Trophoblast cell (in vitro differentiated cells and primary cell): ENCODE data around the gene GTF2E1.

Source experiments
- DNase-seq, 2 donors: peaks; one replicate each; pipeline ENCODE4 v3.0.0-alpha.2; 2016
- H2AFZ ChIP-seq: 2 replicates; pipeline ENCODE4 v1.6.1; 2013; ENCODE audit warnings: low read length, moderate library complexity, mild to moderate bottlenecking; ENCODE audit not compliant: insufficient read depth, poor library complexity
- H2AK5ac ChIP-seq: 2 replicates; pipeline ENCODE4 v1.6.1; 2013; ENCODE audit warnings: mild to moderate bottlenecking, low read length
- H2BK120ac ChIP-seq: 2 replicates; pipeline ENCODE4 v1.6.1; 2013; ENCODE audit warnings: low read length, mild to moderate bottlenecking, moderate library complexity; ENCODE audit not compliant: insufficient read depth, poor library complexity
- H2BK12ac ChIP-seq: 2 replicates; pipeline ENCODE4 v1.6.1; 2013; ENCODE audit warnings: mild to moderate bottlenecking, low read length, moderate library complexity
- H2BK5ac ChIP-seq: 2 replicates; pipeline ENCODE4 v1.6.1; 2013; ENCODE audit warnings: low read length, low read depth, moderate library complexity, mild to moderate bottlenecking; ENCODE audit not compliant: poor library complexity
- H3K14ac ChIP-seq: 2 replicates; pipeline ENCODE4 v1.6.1; 2013; ENCODE audit warnings: mild to moderate bottlenecking, low read length
- H3K18ac ChIP-seq: 2 replicates; pipeline ENCODE4 v1.6.1; 2013; ENCODE audit warnings: mild to moderate bottlenecking, low read length
- H3K23ac ChIP-seq: 2 replicates; pipeline ENCODE4 v1.6.1; 2013; ENCODE audit warnings: low read length
- H3K27ac ChIP-seq: 2 replicates; pipeline ENCODE4 v1.5.1; 2013; ENCODE audit warnings: low read depth, mild to moderate bottlenecking, inconsistent platforms, low read length, moderate library complexity
- H3K27me3 ChIP-seq: 2 replicates; pipeline ENCODE4 v1.6.1; 2013; ENCODE audit warnings: inconsistent platforms, mild to moderate bottlenecking, low read length, moderate library complexity; ENCODE audit not compliant: insufficient read depth
- H3K36me3 ChIP-seq, 2 experiments: 1 replicate in 1 of 2; 2 replicates in 1 of 2; pipeline ENCODE4 v1.6.1; 2013; ENCODE audit warnings: low read length in 2 of 2, mild to moderate bottlenecking in 2 of 2, moderate library complexity in 1 of 2; ENCODE audit not compliant: insufficient read depth in 2 of 2, control insufficient read depth in 1 of 2
- H3K4ac ChIP-seq: 2 replicates; pipeline ENCODE4 v1.6.1; 2013; ENCODE audit warnings: low read depth, mild to moderate bottlenecking, low read length, moderate library complexity
- H3K4me1 ChIP-seq, 2 experiments: 1 replicate in 1 of 2; 2 replicates in 1 of 2; pipeline ENCODE4 v1.6.1; 2013; ENCODE audit warnings: low read length in 2 of 2, mild to moderate bottlenecking in 2 of 2, moderate library complexity in 1 of 2; ENCODE audit not compliant: insufficient read depth in 2 of 2, control insufficient read depth in 1 of 2
- H3K4me2 ChIP-seq: 2 replicates; pipeline ENCODE4 v1.6.1; 2013; ENCODE audit warnings: inconsistent platforms, mild to moderate bottlenecking, low read length, moderate library complexity
- H3K4me3 ChIP-seq: 2 replicates; pipeline ENCODE4 v1.5.1; 2013; ENCODE audit warnings: mild to moderate bottlenecking, low read depth, low read length, inconsistent platforms
- H3K79me1 ChIP-seq: one replicate; pipeline ENCODE4 v1.6.1; 2013; ENCODE audit warnings: low read length
- H3K79me2 ChIP-seq: 2 replicates; pipeline ENCODE4 v1.6.1; 2013; ENCODE audit warnings: low read length, mild to moderate bottlenecking; ENCODE audit not compliant: control insufficient read depth, insufficient read depth, poor library complexity
- H3K9ac ChIP-seq: 2 replicates; pipeline ENCODE4 v1.6.1; 2013; ENCODE audit warnings: mild to moderate bottlenecking, low read length
- H3K9me3 ChIP-seq: 2 replicates; pipeline ENCODE4 v1.6.1; 2013; ENCODE audit warnings: low read depth, mild to moderate bottlenecking, control low read depth, inconsistent platforms, low read length; ENCODE audit not compliant: insufficient read depth
- H4K12ac ChIP-seq: 2 replicates; pipeline ENCODE4 v1.6.1; 2013; ENCODE audit warnings: low read depth, mild to moderate bottlenecking, low read length, moderate library complexity
- H4K8ac ChIP-seq: 2 replicates; pipeline ENCODE4 v1.6.1; 2013; ENCODE audit warnings: low read depth, mild to moderate bottlenecking, low read length, moderate library complexity
- H4K91ac ChIP-seq: one replicate; pipeline ENCODE4 v1.6.1; 2013; ENCODE audit warnings: low read depth, mild to moderate bottlenecking, low read length, moderate library complexity
- whole genome bisulfite sequencing: extraction: QIAGEN DNeasy Blood & Tissue Kit; methylation state at CpG from one replicate; pipeline ENCODE4 v1.1.7; 2013; ENCODE audit warnings: missing lambda C conversion rate; ENCODE audit not compliant: insufficient read length, insufficient coverage; ENCODE audit errors: extremely low coverage; 5-methylcytosine and 5-hydroxymethylcytosine counted together

GTF2E1 gene

DNA sequence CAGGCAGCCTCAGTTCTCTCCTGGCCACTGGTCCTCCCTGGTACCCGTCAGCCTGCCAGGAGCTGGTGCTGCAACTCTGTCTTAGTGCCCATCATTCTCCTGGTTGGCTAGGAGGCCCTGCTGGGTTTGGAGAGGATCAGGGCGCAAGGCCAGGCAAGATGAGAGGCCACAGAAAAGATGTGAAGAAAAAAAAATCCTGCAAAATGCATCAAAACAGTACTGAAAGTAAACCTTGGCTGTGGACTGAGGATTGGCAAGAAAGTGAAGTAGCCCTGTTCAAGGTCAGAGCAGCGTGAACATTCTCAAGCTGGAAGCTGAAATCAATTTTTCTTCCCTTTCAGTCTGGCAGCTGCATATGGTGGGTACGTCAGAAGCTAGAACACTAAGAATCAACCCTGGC is 74.2 kb downstream of the GTF2E1 start:
- Histone ChIP-seq H4K91ac (no peak overlapping the region), H3K27me3 (no peaks in the 10 kb centered on the region), H2BK5ac (no peak overlapping the region), H3K9me3 (no peaks in the 10 kb centered on the region), H3K27ac (no peak overlapping the region), H3K79me2 (no peaks in the 10 kb centered on the region), H3K23ac (no peak overlapping the region), H3K18ac (no peak overlapping the region), H3K4ac (no peak overlapping the region), H2AFZ (no peak overlapping the region), H3K14ac (no peak overlapping the region), H3K36me3 (no peaks in the 10 kb centered on the region), H3K79me1 (no peaks in the 10 kb centered on the region), H4K8ac (no peak overlapping the region), H3K4me3 (no peak overlapping the region), H2BK12ac (no peak overlapping the region), H4K12ac (no peak overlapping the region), H2BK120ac (no peak overlapping the region), H3K4me2 (no peak overlapping the region), H3K4me1 (no peaks in the 10 kb centered on the region), H2AK5ac (no peak overlapping the region), H3K9ac (no peak overlapping the region)
- no peak for DNase-seq
- no CpG with 5 or more reads among the region's 4 CpGs for WGBS

DNA sequence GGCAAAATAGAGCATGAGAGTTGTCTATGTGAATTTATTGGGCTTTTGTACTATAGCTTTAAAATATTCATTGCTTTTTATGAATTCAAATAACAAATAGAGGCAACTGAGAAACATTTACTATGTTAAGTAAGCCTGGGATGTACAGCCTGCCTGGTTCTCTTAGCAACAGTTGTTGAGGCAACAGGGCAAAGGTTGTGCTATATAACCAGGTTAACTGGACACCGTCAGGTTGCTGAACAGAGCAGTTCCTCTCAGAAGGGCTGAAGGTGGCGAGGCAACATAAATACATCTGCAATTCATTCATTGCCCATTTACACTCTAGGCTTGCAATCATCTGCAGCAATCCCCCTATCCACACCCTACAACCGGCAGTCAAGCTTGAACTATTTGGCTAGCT is 78.2 kb downstream of the GTF2E1 start:
- H4K8ac ChIP-seq, result no peak overlapping the region
- H3K79me1 ChIP-seq, result no peaks in the 10 kb centered on the region
- H2BK5ac ChIP-seq, result no peak overlapping the region
- no peaks in the 10 kb centered on the region for H3K36me3 ChIP-seq
- WGBS, result no CpG with 5 or more reads among the region's 3 CpGs
- no peaks in the 10 kb centered on the region for H3K27me3 ChIP-seq
- no peak overlapping the region for H2AK5ac ChIP-seq
- no peak overlapping the region for H3K4me2 ChIP-seq
- no peak overlapping the region for H2BK120ac ChIP-seq
- H3K9me3 ChIP-seq, result no peaks in the 10 kb centered on the region
- no peaks in the 10 kb centered on the region for H3K4me1 ChIP-seq
- no peak for DNase-seq
- no peak overlapping the region for H3K27ac ChIP-seq
- H4K12ac ChIP-seq, result no peak overlapping the region
- no peak overlapping the region for H3K4ac ChIP-seq
- H3K9ac ChIP-seq, result no peak overlapping the region
- H3K79me2 ChIP-seq, result no peaks in the 10 kb centered on the region
- H3K18ac ChIP-seq, result no peak overlapping the region
- no peak overlapping the region for H4K91ac ChIP-seq
- H3K4me3 ChIP-seq, result no peak overlapping the region
- no peak overlapping the region for H3K23ac ChIP-seq
- no peak overlapping the region for H2BK12ac ChIP-seq
- no peak overlapping the region for H3K14ac ChIP-seq
- H2AFZ ChIP-seq, result no peak overlapping the region

DNA sequence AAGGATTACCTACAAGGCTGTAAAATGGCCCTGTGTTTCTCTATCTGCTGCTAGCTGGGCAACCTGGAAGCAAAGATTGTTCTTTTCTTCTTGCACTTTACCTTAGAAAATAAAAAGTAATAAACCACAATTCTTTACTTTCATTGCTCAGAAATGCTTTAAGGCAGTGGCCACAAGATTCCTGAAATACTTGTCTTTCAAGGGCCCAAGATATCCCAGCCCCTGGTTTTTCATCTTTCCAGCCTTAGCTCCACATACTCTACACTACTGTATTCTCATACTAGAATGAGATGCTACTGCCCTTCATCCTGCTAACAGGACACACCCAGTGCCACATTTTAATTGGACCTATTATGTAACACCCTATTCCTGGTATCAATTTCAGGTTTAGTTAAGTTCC is 78.9 kb downstream of the GTF2E1 start:
- DNase-seq, result no peak
- H2BK5ac ChIP-seq, result no peak overlapping the region
- H3K79me1 ChIP-seq, result no peaks in the 10 kb centered on the region
- H3K4me2 ChIP-seq, result no peak overlapping the region
- no peaks in the 10 kb centered on the region for H3K27me3 ChIP-seq
- H2BK12ac ChIP-seq, result no peak overlapping the region
- H3K79me2 ChIP-seq, result no peaks in the 10 kb centered on the region
- no peak overlapping the region for H3K18ac ChIP-seq
- H2AK5ac ChIP-seq, result no peak overlapping the region
- H3K9ac ChIP-seq, result no peak overlapping the region
- H2AFZ ChIP-seq, result no peak overlapping the region
- no peaks in the 10 kb centered on the region for H3K36me3 ChIP-seq
- no peaks in the 10 kb centered on the region for H3K4me1 ChIP-seq
- no peak overlapping the region for H3K14ac ChIP-seq
- no peak overlapping the region for H4K91ac ChIP-seq
- no peak overlapping the region for H4K12ac ChIP-seq
- H2BK120ac ChIP-seq, result no peak overlapping the region
- H3K23ac ChIP-seq, result no peak overlapping the region
- no peak overlapping the region for H3K4ac ChIP-seq
- H4K8ac ChIP-seq, result no peak overlapping the region
- H3K4me3 ChIP-seq, result no peak overlapping the region
- H3K27ac ChIP-seq, result no peak overlapping the region
- H3K9me3 ChIP-seq, result no peaks in the 10 kb centered on the region

DNA sequence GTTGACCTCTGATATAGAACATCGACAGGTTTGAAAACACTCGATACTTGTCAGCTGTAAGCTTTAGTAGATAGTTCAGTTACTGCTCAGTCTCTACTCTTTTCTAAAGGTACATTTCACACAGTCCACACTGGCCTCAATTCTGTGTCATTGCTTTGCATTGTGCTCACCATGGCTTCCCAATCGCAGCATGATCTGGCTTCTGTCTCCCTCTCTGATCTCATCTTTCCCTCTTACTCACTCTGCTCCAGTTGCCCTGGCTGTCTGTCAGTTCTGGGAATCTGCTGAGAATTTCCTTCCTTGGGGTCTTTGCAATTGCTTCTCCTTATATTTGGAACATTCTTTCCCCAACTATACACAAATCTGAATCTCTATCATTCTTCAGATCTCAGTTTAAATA is 80.6 kb downstream of the GTF2E1 start:
- Histone ChIP-seq H2AK5ac (no peak overlapping the region), H2BK5ac (no peak overlapping the region), H3K4me2 (no peak overlapping the region), H2AFZ (no peak overlapping the region), H3K23ac (no peak overlapping the region), H3K79me2 (no peaks in the 10 kb centered on the region), H4K91ac (no peak overlapping the region), H3K4me3 (no peak overlapping the region), H3K27me3 (no peaks in the 10 kb centered on the region), H2BK120ac (no peak overlapping the region), H3K36me3 (no peaks in the 10 kb centered on the region), H3K4ac (no peak overlapping the region), H3K27ac (no peak overlapping the region), H3K18ac (no peak overlapping the region), H3K9ac (no peak overlapping the region), H3K79me1 (no peaks in the 10 kb centered on the region), H2BK12ac (no peak overlapping the region), H3K9me3 (no peaks in the 10 kb centered on the region), H4K12ac (no peak overlapping the region), H3K14ac (no peak overlapping the region), H3K4me1 (no peaks in the 10 kb centered on the region), H4K8ac (no peak overlapping the region)
- WGBS, result no CpG with 5 or more reads among the region's 3 CpGs
- DNase-seq, result peak in 1 of 2 donors; percentile 10

DNA sequence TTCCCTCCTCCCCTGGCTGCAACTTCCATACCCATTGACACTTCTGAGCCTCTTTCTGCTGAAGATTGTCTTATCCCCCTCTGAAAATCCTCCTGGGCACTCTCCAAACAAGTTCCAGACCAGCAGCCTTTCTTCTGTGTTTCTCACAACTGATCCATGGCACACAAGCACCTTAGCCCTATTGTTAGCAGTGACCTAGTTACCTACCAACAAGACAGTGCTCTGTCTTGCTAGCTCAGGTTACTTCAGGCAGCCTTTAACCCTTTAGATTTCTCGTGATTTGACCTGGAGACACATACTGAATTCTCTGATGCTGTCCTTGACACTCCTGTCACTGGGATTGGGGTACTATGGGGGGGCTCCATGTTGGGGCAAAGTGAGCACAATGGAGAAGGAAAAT is 82.1 kb downstream of the GTF2E1 start:
- no peaks in the 10 kb centered on the region for H3K9me3 ChIP-seq
- no peak for DNase-seq
- H3K79me1 ChIP-seq, result no peaks in the 10 kb centered on the region
- no peak overlapping the region for H2BK12ac ChIP-seq
- no peak overlapping the region for H3K27ac ChIP-seq
- no peak overlapping the region for H3K18ac ChIP-seq
- no peak overlapping the region for H3K14ac ChIP-seq
- no peaks in the 10 kb centered on the region for H3K27me3 ChIP-seq
- WGBS, result no CpG with 5 or more reads among the region's 1 CpG
- H4K91ac ChIP-seq, result no peak overlapping the region
- H3K4me2 ChIP-seq, result no peak overlapping the region
- H2AK5ac ChIP-seq, result no peak overlapping the region
- no peak overlapping the region for H2AFZ ChIP-seq
- no peak overlapping the region for H3K4ac ChIP-seq
- H2BK120ac ChIP-seq, result no peak overlapping the region
- no peaks in the 10 kb centered on the region for H3K4me1 ChIP-seq
- no peak overlapping the region for H3K4me3 ChIP-seq
- no peak overlapping the region for H2BK5ac ChIP-seq
- H3K9ac ChIP-seq, result no peak overlapping the region
- H4K12ac ChIP-seq, result no peak overlapping the region
- no peak overlapping the region for H3K23ac ChIP-seq
- no peak overlapping the region for H4K8ac ChIP-seq
- H3K79me2 ChIP-seq, result no peaks in the 10 kb centered on the region
- no peaks in the 10 kb centered on the region for H3K36me3 ChIP-seq
